Brain pericyte (primary cell): ENCODE data around the gene HIP1.
"Not testable (repeated sequence)": the region's sequence is repeated elsewhere in the genome, so short reads cannot be mapped to it uniquely, and the experiment has no call there.

Experiments used
- DNase-seq: peaks from one replicate; pipeline ENCODE4 v3.0.0-alpha.2; 2012; ENCODE audit warnings: low read depth, low spot score

Gene HIP1

GRCh38 chr7:75616421-75617167 lies 122.1 kb downstream of the HIP1 start:
- no peak for DNase-seq

DNA sequence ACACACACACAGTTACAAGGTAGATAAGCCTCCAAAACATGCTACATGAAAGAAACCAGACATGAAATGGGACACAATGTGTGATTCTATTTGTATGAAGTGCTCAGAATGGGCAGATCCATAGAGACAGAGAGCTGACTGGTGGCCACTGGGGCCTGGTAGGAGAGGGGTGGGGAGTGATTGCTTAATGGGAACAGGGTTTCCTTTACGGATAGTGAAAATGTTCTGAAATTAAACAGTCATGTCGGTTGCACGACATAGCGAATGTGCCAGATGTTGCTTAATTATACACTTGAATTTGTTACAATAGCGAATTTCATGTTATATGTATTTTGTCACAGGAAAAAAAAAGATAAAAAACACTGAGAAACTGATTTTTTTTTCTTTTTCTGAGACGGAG lies 124.3 kb downstream of the HIP1 start:
- no peak for DNase-seq

- no peak for DNase-seq
Observed at GRCh38 chr7:75613351-75613750, 125.4 kb downstream of the HIP1 start.

DNA sequence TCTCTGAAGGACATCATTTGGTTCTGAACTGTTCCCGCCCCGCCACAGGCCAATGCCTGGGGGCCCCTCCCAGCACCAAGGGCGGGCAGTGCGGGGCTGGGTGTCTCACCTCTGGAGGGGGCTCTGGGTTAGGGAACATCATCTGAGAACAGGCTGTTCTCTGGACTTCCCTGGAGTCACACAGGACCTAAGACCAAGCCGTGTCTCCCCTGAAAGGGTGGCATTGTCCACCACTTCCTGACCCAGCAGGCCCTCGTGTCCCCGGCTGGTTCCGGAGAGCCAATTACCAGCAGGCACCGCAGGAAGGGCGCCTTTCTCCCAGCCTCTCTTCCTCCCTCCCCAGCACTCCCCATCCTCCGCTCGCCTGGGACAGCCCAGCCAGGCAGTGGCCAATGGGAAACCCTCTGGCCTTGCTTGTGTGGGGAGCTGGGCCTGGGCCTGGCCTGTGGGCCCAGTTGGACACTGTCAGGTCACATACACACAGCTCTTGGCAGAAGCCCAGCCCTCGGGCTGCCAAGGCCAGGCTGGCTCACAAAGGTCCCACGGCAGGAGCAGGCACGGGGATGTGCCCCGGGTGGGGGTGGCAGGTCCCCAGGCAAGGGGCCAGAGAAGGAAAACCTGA lies 127.1 kb downstream of the HIP1 start:
- DNase-seq: no peak

DNA sequence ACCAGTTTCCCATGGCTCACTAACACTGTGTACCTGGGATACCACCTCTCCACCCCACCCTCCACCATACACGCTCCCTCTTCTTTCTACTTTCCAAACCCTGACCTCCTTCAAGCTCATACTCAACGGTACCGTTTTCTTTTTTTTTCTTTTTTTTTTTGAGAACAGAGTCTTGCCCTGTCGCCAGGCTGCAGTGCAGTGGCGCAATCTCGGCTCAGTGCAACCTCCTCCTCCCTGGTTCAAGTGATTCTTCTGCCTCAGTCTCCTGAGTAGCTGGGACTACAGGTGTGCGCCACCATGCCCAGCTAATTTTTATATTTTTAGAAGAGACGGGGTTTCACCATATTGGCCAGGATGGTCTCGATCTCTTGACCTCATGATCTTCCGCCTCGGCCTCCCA lies 129.3 kb downstream of the HIP1 start:
- DNase-seq: not testable (repeated sequence)

- DNase-seq: no peak
Observed at GRCh38 chr7:75608451-75609122, 130.2 kb downstream of the HIP1 start.

GRCh38 chr7:75604408-75604807 lies 134.3 kb downstream of the HIP1 start:
- DNase-seq: no peak

GRCh38 chr7:75602831-75603230 lies 135.9 kb downstream of the HIP1 start:
- DNase-seq: not testable (repeated sequence)

GRCh38 chr7:75601539-75601938 lies 137.2 kb downstream of the HIP1 start:
- no peak for DNase-seq

GRCh38 chr7:75600748-75601147 lies 138.0 kb downstream of the HIP1 start:
- not testable (repeated sequence) for DNase-seq

DNA sequence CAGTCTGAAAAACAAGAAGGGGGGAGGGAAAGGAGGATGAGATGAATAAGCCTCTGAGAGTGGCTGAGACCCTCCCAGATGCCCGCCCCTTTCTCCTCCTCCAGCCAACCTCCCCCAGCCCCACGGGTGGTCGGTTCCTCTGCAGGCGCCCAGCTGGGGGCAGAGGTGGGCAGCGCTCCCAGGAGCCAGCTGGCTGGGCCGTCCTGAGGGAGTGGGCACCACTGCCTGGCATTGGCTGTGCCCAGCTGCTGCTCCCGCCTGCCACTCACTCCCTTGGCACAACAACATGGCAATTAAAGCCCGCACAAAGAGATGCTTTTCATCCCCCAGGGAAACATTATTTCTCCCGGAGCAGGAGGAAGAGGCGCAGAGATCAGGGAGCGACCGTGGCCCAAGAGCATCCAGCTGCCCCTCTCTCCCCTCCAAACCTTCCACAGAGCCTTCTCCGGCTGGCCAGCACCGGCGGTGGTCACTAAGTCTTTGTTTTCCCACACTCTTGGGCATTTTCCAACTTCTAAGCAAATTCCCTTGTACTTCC lies 139.4 kb downstream of the HIP1 start:
- DNase-seq: no peak

GRCh38 chr7:75596727-75597614 lies 141.8 kb downstream of the HIP1 start:
- DNase-seq: no peak

DNA sequence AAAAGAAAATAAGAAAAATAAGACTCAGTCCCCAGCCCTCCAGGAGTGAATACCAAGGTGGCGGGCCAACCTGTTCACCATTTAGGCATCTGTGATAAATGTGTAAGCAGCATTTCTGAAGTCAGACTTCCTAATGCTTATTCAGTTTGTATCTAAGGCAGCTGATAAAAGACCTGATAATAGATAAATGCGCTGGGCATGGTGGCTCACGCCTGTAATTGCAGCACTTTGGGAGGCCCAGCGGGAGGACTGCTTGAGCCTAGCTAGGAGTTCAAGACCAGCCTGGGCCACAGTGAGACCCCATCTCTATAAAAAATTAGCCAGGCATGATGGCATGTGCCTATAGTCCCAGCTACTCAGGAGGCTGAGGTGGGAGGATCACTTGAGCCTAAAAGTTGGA lies 143.0 kb downstream of the HIP1 start:
- no peak for DNase-seq

GRCh38 chr7:75593500-75594184 lies 145.1 kb downstream of the HIP1 start:
- DNase-seq: not testable (repeated sequence)

DNA sequence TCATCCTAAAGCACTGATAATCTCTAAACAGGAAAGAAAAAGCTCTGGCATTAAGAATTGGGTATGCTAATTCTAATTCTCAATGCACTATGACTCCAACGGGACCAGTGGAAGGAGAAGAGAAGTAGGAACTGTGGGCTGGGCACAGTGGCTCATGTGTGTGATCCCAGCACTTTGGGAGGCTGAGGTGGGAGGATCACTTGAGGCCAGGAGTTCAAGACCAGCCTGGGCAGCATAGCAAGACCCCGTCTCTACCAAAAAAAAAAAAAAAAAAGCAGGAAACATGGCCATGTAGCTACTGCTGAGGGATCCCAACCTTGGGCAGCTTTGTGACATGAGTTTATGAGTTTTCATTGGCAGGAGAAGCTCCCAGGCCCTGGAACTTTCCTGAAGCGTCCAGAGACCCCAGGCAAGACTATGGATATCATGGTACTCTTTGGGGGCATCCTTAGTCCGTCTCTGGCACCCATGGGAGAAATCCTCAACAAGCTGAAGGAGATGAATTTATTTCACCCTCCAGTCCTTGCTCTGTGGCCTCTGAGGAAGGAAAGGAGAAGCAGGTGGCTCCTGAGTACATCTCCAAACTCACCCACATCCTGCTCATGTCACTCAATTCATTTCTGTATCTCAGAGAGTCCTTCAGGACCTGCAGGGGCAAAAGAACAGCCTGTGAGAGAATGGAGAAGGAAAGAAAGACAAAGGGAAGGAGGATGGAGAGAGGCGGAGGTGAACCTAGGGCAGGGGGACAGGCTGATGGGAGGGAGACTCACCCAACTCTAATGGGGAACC lies 147.1 kb downstream of the HIP1 start:
- no peak for DNase-seq

GRCh38 chr7:75590373-75591005 lies 148.3 kb downstream of the HIP1 start:
- no peak for DNase-seq

DNA sequence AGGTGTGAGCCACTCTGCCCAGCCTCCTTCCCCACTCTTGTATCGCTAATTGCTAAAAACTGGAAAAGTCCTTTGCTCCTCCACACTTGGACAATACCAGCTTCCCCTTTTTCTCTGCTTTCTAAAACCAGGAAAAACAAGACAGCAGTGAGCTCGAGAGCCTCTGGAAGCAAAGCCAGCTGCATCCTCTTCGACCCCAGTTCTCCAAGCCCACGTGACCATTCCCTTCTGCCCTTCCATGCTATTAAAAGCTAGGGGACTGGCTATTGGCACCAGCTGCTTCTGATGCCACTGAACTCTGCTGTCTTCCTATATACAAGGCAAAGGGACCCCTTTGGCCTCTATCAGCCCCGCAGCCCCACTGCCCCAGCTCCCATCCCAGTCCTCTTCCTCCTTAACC lies 154.4 kb downstream of the HIP1 start:
- no peak for DNase-seq

- DNase-seq: no peak
Observed at GRCh38 chr7:75583255-75583654, 155.5 kb downstream of the HIP1 start.

DNA sequence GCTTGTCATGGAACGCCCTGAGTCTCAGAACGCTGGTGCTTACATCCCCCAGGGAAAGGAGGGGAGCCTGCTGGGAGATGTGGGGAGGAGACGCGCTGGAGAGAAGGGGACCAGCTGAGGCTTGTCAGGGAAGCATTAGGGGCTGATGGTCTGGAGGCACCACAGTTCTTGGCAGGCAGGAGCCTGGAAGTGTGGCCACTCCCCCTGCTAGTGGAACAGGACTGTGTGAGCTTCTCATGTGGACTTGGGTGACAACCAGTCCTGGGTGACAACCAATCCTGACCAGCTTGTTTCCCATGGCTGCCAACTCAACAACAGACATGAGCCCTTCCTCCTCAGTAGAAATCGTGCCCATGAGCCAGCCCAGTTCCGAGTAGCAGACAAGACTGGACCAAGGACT lies 158.8 kb downstream of the HIP1 start:
- DNase-seq: no peak

DNA sequence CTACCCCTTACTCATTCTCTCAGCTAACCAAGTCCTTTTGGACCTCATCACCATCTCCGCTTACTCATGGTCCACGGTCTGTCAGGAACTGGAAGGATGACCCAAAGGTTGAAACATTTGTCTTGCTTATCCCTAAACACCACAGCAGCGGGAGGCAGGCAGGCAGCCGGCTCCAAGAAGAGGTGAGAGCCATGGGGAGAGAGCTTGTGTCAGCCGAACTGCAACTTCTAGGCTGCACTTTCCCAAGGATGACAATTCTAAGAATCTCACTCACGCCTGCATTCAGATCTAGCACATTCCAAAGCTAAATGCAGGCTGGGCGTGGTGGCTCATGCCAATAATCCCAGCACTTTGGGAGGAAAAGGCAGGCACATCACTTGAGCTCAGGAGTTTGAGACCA lies 160.7 kb downstream of the HIP1 start:
- no peak for DNase-seq
